Right kidney (tissue), 1 donor: ENCODE results near the gene CCT3.

Source experiments
- DNase-seq: peaks from one replicate; pipeline ENCODE4 v3.0.0-alpha.2; 2016

Gene CCT3

GRCh38 chr1:156281693-156282478 lies 56.2 kb downstream of the CCT3 start:
- peak; percentile 28 for DNase-seq

- no peak for DNase-seq
These were observed 56.8 kb downstream of the CCT3 start for GRCh38 chr1:156281281-156281680.

GRCh38 chr1:156279837-156280236 lies 58.3 kb downstream of the CCT3 start:
- DNase-seq = no peak

GRCh38 chr1:156276966-156277381 lies 61.1 kb downstream of the CCT3 start:
- DNase-seq = no peak

- no peak for DNase-seq
These were observed 61.6 kb downstream of the CCT3 start for GRCh38 chr1:156276532-156276931.

GRCh38 chr1:156270314-156270713 lies 67.8 kb downstream of the CCT3 start:
- no peak for DNase-seq

- DNase-seq = no peak
These were observed 69.8 kb downstream of the CCT3 start for GRCh38 chr1:156268336-156268735.

GRCh38 chr1:156266051-156266450 lies 72.0 kb downstream of the CCT3 start:
- DNase-seq = no peak

- no peak for DNase-seq
These were observed 74.8 kb downstream of the CCT3 start for GRCh38 chr1:156263288-156263655.

GRCh38 chr1:156262461-156263287 lies 75.4 kb downstream of the CCT3 start:
- no peak for DNase-seq

GRCh38 chr1:156260896-156261295 lies 77.2 kb downstream of the CCT3 start:
- DNase-seq = no peak

- no peak for DNase-seq
These were observed 78.3 kb downstream of the CCT3 start for GRCh38 chr1:156259805-156260204.
